ENCODE data around the gene BTBD16. TPM values are rescaled to one million over a fixed set of nuclear protein-coding genes. Genes with fewer than 3 reads are reported as not detected.

Gene BTBD16
- total RNA-seq, 6 experiments from 2014 or later: not detected

- Mint-ChIP-seq H3K4me3 (peak overlapping the region; percentile 22; the same call in 1 of the 2 replicates), H3K27me3 (ENCODE audit: insufficient read depth) (peaks cover 3% of the 10 kb centered on the region; the same call in 1 of the 2 replicates), H3K4me1 (ENCODE audit: low read depth) (peaks cover 41% of the 10 kb centered on the region)
Measured at GRCh38 chr10:122280156-122280555, 9.1 kb downstream of the BTBD16 start.

GRCh38 chr10:122281018-122281626, 10.0 kb downstream of the BTBD16 start:
- H3K4me3 Mint-ChIP-seq: no peak overlapping the region

More at GRCh38 chr10:122280156-122280555, 9.1 kb downstream of the BTBD16 start:
- H3K36me3 Mint-ChIP-seq (ENCODE audit: low read depth): no peaks in the 10 kb centered on the region
- TF ChIP-seq CTCF (IDR thresholded peaks at IDR 0.05): no peak
- DNase-seq: no peak
- no peak overlapping the region for H3K27ac Mint-ChIP-seq
- no peaks in the 10 kb centered on the region for H3K9me3 Mint-ChIP-seq

GRCh38 chr10:122281751-122282150, 10.7 kb downstream of the BTBD16 start:
- no peak for DNase-seq
- Mint-ChIP-seq H3K4me1 (ENCODE audit: low read depth) (peaks cover 43% of the 10 kb centered on the region), H3K27me3 (ENCODE audit: insufficient read depth) (peaks cover 6% of the 10 kb centered on the region), H3K27ac (no peak overlapping the region), H3K9me3 (no peaks in the 10 kb centered on the region), H3K4me3 (peak overlapping the region; percentile 41; the same call in 1 of the 2 replicates), H3K36me3 (ENCODE audit: low read depth) (no peaks in the 10 kb centered on the region)
- no peak for TF ChIP-seq CTCF (IDR thresholded peaks at IDR 0.05)

More at GRCh38 chr10:122281018-122281626, 10.0 kb downstream of the BTBD16 start:
- TF ChIP-seq CTCF (IDR thresholded peaks at IDR 0.05): no peak
- H3K27ac Mint-ChIP-seq: no peak overlapping the region
- H3K9me3 Mint-ChIP-seq: no peaks in the 10 kb centered on the region
- H3K36me3 Mint-ChIP-seq (ENCODE audit: low read depth): no peaks in the 10 kb centered on the region
- DNase-seq: no peak
- peaks cover 41% of the 10 kb centered on the region for H3K4me1 Mint-ChIP-seq (ENCODE audit: low read depth)
- peaks cover 3% of the 10 kb centered on the region; the same call in 1 of the 2 replicates for H3K27me3 Mint-ChIP-seq (ENCODE audit: insufficient read depth)

- peaks cover 10% of the 10 kb centered on the region for H3K27me3 Mint-ChIP-seq (ENCODE audit: insufficient read depth)
- H3K27ac Mint-ChIP-seq: no peak overlapping the region
- H3K4me1 Mint-ChIP-seq (ENCODE audit: low read depth): peaks cover 43% of the 10 kb centered on the region
- H3K4me3 Mint-ChIP-seq: peak overlapping the region; percentile 41; the same call in 1 of the 2 replicates
- peak; percentile 12 for DNase-seq
- H3K36me3 Mint-ChIP-seq (ENCODE audit: low read depth): no peaks in the 10 kb centered on the region
- H3K9me3 Mint-ChIP-seq: no peaks in the 10 kb centered on the region
- no peak for TF ChIP-seq CTCF (IDR thresholded peaks at IDR 0.05)
Measured at GRCh38 chr10:122282253-122282671, 11.2 kb downstream of the BTBD16 start.

GRCh38 chr10:122282909-122283308, 11.8 kb downstream of the BTBD16 start:
- Mint-ChIP-seq H3K4me1 (ENCODE audit: low read depth) (peaks cover 43% of the 10 kb centered on the region), H3K9me3 (no peaks in the 10 kb centered on the region), H3K36me3 (ENCODE audit: low read depth) (no peaks in the 10 kb centered on the region), H3K4me3 (no peak overlapping the region), H3K27ac (no peak overlapping the region), H3K27me3 (ENCODE audit: insufficient read depth) (peaks cover 10% of the 10 kb centered on the region)
- no peak for TF ChIP-seq CTCF (IDR thresholded peaks at IDR 0.05)
- DNase-seq: no peak
